Ovary (tissue), 3 donors: ENCODE results near the gene PALLD.

Experiments
- CTCF ChIP-seq, 3 donors: fragments of 450-650 bp in 2 of 3; fragments of 200-600 bp in 1 of 3; IDR thresholded peaks; one replicate each; pipeline versions ENCODE4 v1.5.1 to v1.8.0; 2016 to 2022; ENCODE audit warnings: antibody characterized with exemption in 3 of 3, mild to moderate bottlenecking in 1 of 3
- EP300 ChIP-seq: sonication (generic); formaldehyde crosslinking; IDR thresholded peaks from one replicate; pipeline ENCODE4 v1.6.1; 2017; ENCODE audit warnings: antibody characterized with exemption
- POLR2A ChIP-seq: fragments of 450-650 bp; IDR thresholded peaks from one replicate; pipeline ENCODE4 v1.6.1; 2017; ENCODE audit warnings: antibody characterized with exemption, mild to moderate bottlenecking, moderate library complexity
- donor health status: DM: no; HTN: no; CAD: no.

- no peak for TF ChIP-seq CTCF (IDR thresholded peaks at IDR 0.05)
- no peak for TF ChIP-seq POLR2A
- no peak for TF ChIP-seq EP300
Measured at GRCh38 chr4:168487282-168488035, 9.4 kb upstream of the PALLD start.
